Fibroblast of lung (primary cell): ENCODE data around the gene C1QL1. TPM values are rescaled to one million over a fixed set of nuclear protein-coding genes. Genes with fewer than 3 reads are reported as not detected.

ENCODE experiments used
- DNase-seq, 2 donors: peaks; one replicate each; pipeline versions ENCODE4 v3.0.0 to v3.0.0-alpha.2; 2010; ENCODE audit warnings: low read depth in 2 of 2
- H2AFZ ChIP-seq: 2 replicates; pipeline ENCODE4 v1.5.1; 2012; ENCODE audit warnings: low read length, control low read depth, inconsistent platforms
- H3K27ac ChIP-seq: 2 replicates; pipeline ENCODE4 v1.5.1; 2011; ENCODE audit warnings: low read length, control low read depth; ENCODE audit not compliant: insufficient read depth
- H3K27me3 ChIP-seq: 2 replicates; pipeline ENCODE4 v1.5.1; 2011; ENCODE audit warnings: mild to moderate bottlenecking, low read length; ENCODE audit not compliant: control insufficient read depth, insufficient read depth
- H3K36me3 ChIP-seq: 2 replicates; pipeline ENCODE4 v1.5.1; 2011; ENCODE audit warnings: low read length; ENCODE audit not compliant: control insufficient read depth, insufficient read depth
- H3K4me1 ChIP-seq: 2 replicates; pipeline ENCODE4 v1.5.1; 2011; ENCODE audit warnings: low read length; ENCODE audit not compliant: control insufficient read depth, insufficient read depth; ENCODE audit errors: extremely low read depth
- H3K4me2 ChIP-seq: 2 replicates; pipeline ENCODE4 v1.5.1; 2011; ENCODE audit warnings: low read length, control low read depth; ENCODE audit not compliant: insufficient read depth; ENCODE audit errors: extremely low read depth
- H3K4me3 ChIP-seq, 4 experiments: fragments of 200-600 bp in 1 of 4; sonication (generic) in 1 of 4; replicated peaks in 1 of 4; 2 replicates each; pipeline ENCODE4 v1.5.1; 2011 to 2016; ENCODE audit warnings: low read length in 4 of 4, low read depth in 3 of 4, mild to moderate bottlenecking in 3 of 4, control low read depth in 2 of 4, inconsistent platforms in 1 of 4, mixed read lengths in 1 of 4; ENCODE audit not compliant: insufficient read depth in 1 of 4; ENCODE audit errors: control extremely low read depth in 1 of 4
- H3K79me2 ChIP-seq: 2 replicates; pipeline ENCODE4 v1.5.1; 2012; ENCODE audit warnings: mild to moderate bottlenecking, low read length, inconsistent platforms; ENCODE audit not compliant: control insufficient read depth, insufficient read depth
- H3K9ac ChIP-seq: 2 replicates; pipeline ENCODE4 v1.5.1; 2011; ENCODE audit warnings: mild to moderate bottlenecking, low read length, control low read depth; ENCODE audit not compliant: insufficient read depth
- H3K9me3 ChIP-seq: 2 replicates; pipeline ENCODE4 v1.5.1; 2012; ENCODE audit warnings: low read depth, low read length; ENCODE audit not compliant: control insufficient read depth, insufficient read depth
- H4K20me1 ChIP-seq: 2 replicates; pipeline ENCODE4 v1.5.1; 2011; ENCODE audit warnings: low read length; ENCODE audit not compliant: control insufficient read depth, insufficient read depth; ENCODE audit errors: extremely low read depth
- EZH2 ChIP-seq: IDR thresholded peaks from 2 replicates; pipeline ENCODE4 v1.5.1; 2012; ENCODE audit warnings: low read length, control low read depth, mild to moderate bottlenecking; ENCODE audit errors: missing control alignments
- polyA plus RNA-seq, 2 donors: library from polyadenylated mRNA; depleted of rRNA in 1 of 2; stranded (reverse) in 1 of 2; unstranded in 1 of 2; fragments of >200 nt; gene quantifications; 2 replicates each; pipeline ENCODE4 v1.2.1, GENCODE V29; 2011 to 2012; ENCODE audit warnings: missing spikeins in 1 of 2
- total RNA-seq: library from RNA; depleted of rRNA; stranded (reverse); fragments of >200 nt; gene quantifications from 2 replicates; pipeline ENCODE4 v1.2.1, GENCODE V29; 2014
- TF ChIP-seq, protein P1 (sequence below), 2 donors: IDR thresholded peaks in 1 of 2; conservative IDR thresholded peaks in 1 of 2; 1 replicate in 1 of 2; 2 replicates in 1 of 2; pipeline ENCODE4 v1.5.1; 2011 to 2012; ENCODE audit warnings: low read length in 2 of 2, control low read depth in 1 of 2, inconsistent platforms in 1 of 2, low read depth in 1 of 2, mild to moderate bottlenecking in 1 of 2

The C1QL1 gene
- total and polyA plus RNA-seq, 2 donors (not counting 1 experiment from before 2014, with no cell fraction given), result 0.53 to 1.3 TPM

- H3K27ac ChIP-seq, result no peak overlapping the region
- DNase-seq, result no peak
- TF ChIP-seq, protein P1, sequence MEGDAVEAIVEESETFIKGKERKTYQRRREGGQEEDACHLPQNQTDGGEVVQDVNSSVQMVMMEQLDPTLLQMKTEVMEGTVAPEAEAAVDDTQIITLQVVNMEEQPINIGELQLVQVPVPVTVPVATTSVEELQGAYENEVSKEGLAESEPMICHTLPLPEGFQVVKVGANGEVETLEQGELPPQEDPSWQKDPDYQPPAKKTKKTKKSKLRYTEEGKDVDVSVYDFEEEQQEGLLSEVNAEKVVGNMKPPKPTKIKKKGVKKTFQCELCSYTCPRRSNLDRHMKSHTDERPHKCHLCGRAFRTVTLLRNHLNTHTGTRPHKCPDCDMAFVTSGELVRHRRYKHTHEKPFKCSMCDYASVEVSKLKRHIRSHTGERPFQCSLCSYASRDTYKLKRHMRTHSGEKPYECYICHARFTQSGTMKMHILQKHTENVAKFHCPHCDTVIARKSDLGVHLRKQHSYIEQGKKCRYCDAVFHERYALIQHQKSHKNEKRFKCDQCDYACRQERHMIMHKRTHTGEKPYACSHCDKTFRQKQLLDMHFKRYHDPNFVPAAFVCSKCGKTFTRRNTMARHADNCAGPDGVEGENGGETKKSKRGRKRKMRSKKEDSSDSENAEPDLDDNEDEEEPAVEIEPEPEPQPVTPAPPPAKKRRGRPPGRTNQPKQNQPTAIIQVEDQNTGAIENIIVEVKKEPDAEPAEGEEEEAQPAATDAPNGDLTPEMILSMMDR (conservative IDR thresholded peaks at IDR 0.05 in 1 of 2, IDR thresholded peaks at IDR 0.05 in 1 of 2; ENCODE audit: low read depth in 1 of 2, low read length in 2 of 2), result no peak
- no peak for TF ChIP-seq EZH2
Measured at GRCh38 chr17:44931376-44931775, 36.7 kb downstream of the C1QL1 start.

DNA sequence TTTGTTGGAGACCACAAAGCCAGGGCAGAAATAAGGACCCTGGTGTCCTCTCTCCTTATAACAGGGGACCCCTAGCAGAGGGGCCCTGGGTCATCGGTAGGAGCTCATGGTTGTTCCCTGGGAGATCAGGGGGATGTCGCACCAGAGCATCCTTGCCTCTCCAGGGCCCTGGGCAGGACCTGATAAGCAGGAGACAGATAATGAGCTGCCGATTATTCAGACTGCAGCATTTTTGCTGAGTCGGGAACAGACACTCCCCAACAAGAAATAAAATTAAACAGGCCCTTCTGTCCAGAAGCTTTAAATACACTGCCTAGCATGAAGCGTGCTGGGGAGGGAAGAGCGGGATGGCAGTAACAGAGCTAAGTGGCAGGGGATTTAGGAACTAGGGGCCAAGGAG is 37.4 kb downstream of the C1QL1 start:
- no peak for DNase-seq
- no peak for TF ChIP-seq EZH2
- TF ChIP-seq, protein P1 (conservative IDR thresholded peaks at IDR 0.05 in 1 of 2, IDR thresholded peaks at IDR 0.05 in 1 of 2; ENCODE audit: low read depth in 1 of 2, low read length in 2 of 2), result no peak

More at GRCh38 chr17:44931376-44931775, 36.7 kb downstream of the C1QL1 start:
- Histone ChIP-seq H3K9me3 (no peaks in the 10 kb centered on the region), H4K20me1 (no peaks in the 10 kb centered on the region), H3K4me2 (no peak overlapping the region), H3K4me1 (no peaks in the 10 kb centered on the region), H3K9ac (no peak overlapping the region), H3K4me3 (no peak overlapping the region), H3K79me2 (peaks cover 6% of the 10 kb centered on the region), H2AFZ (no peak overlapping the region), H3K27me3 (no peaks in the 10 kb centered on the region), H3K36me3 (peaks cover 22% of the 10 kb centered on the region)

GRCh38 chr17:44928950-44929720 is 39.0 kb downstream of the C1QL1 start:
- Histone ChIP-seq H3K9ac (no peak overlapping the region), H4K20me1 (no peaks in the 10 kb centered on the region), H3K4me2 (no peak overlapping the region), H3K27ac (no peak overlapping the region), H3K9me3 (no peaks in the 10 kb centered on the region), H3K4me1 (no peaks in the 10 kb centered on the region), H3K79me2 (no peaks in the 10 kb centered on the region), H3K4me3 (no peak overlapping the region), H3K27me3 (no peaks in the 10 kb centered on the region), H3K36me3 (peaks cover 24% of the 10 kb centered on the region), H2AFZ (no peak overlapping the region)
- TF ChIP-seq, protein P1 (conservative IDR thresholded peaks at IDR 0.05 in 1 of 2, IDR thresholded peaks at IDR 0.05 in 1 of 2; ENCODE audit: low read depth in 1 of 2, low read length in 2 of 2), result no peak
- no peak for TF ChIP-seq EZH2
- DNase-seq, result no peak

More for the DNA sequence above, 37.4 kb downstream of the C1QL1 start:
- Histone ChIP-seq H3K9me3 (no peaks in the 10 kb centered on the region), H3K79me2 (no peaks in the 10 kb centered on the region), H3K4me1 (no peaks in the 10 kb centered on the region), H3K36me3 (peaks cover 29% of the 10 kb centered on the region), H4K20me1 (no peaks in the 10 kb centered on the region), H3K4me2 (no peak overlapping the region), H3K4me3 (no peak overlapping the region), H3K9ac (no peak overlapping the region), H2AFZ (no peak overlapping the region), H3K27me3 (no peaks in the 10 kb centered on the region), H3K27ac (no peak overlapping the region)
